HG03135 (cell line): ENCODE results near the gene MOV10.
"Not testable (repeated sequence)": the region's sequence is repeated elsewhere in the genome, so short reads cannot be mapped to it uniquely, and the experiment has no call there.

Experiments used
- ATAC-seq: cut with Tn5 transposase; IDR thresholded peaks from one replicate; pipeline ENCODE4 v1.9.1; 2021; ENCODE audit warnings: mild to moderate bottlenecking, moderate library complexity; ENCODE audit not compliant: unreplicated experiment

Gene MOV10

GRCh38 chr1:112729011-112729410 lies 54.6 kb downstream of the MOV10 start:
- not testable (repeated sequence) for ATAC-seq

GRCh38 chr1:112729909-112730308 lies 55.5 kb downstream of the MOV10 start:
- ATAC-seq: no peak

GRCh38 chr1:112731451-112731850 lies 57.0 kb downstream of the MOV10 start:
- no peak for ATAC-seq

GRCh38 chr1:112735752-112736151 lies 61.3 kb downstream of the MOV10 start:
- no peak for ATAC-seq

GRCh38 chr1:112737573-112737972 lies 63.1 kb downstream of the MOV10 start:
- ATAC-seq: no peak

- no peak for ATAC-seq
These were observed 68.9 kb downstream of the MOV10 start for GRCh38 chr1:112743174-112744008.

GRCh38 chr1:112744009-112744578 lies 69.6 kb downstream of the MOV10 start:
- no peak for ATAC-seq

- no peak for ATAC-seq
These were observed 73.9 kb downstream of the MOV10 start for GRCh38 chr1:112748396-112748795.
